MM.1S (cell line): Measurements from ENCODE around the gene CAMK4.

Experiments
- EZH2 ChIP-seq: fragments of 300-600 bp; sonication (generic); optimal IDR thresholded peaks from 2 replicates; pipeline ENCODE3; 2017; ENCODE audit warnings: low read depth, mild to moderate bottlenecking, antibody characterized with exemption, low read length, mixed read lengths
- EZH2phosphoT487 ChIP-seq: fragments of 300-600 bp; sonication (generic); IDR thresholded peaks from 2 replicates; pipeline ENCODE4 v1.6.1; 2018; ENCODE audit warnings: antibody characterized with exemption, low read length
- TF ChIP-seq, protein P1 (sequence below): fragments of 300-600 bp; sonication (generic); IDR thresholded peaks from 2 replicates; pipeline ENCODE4 v1.5.1; 2016; ENCODE audit warnings: antibody characterized with exemption, low read length, mixed read lengths

DNA sequence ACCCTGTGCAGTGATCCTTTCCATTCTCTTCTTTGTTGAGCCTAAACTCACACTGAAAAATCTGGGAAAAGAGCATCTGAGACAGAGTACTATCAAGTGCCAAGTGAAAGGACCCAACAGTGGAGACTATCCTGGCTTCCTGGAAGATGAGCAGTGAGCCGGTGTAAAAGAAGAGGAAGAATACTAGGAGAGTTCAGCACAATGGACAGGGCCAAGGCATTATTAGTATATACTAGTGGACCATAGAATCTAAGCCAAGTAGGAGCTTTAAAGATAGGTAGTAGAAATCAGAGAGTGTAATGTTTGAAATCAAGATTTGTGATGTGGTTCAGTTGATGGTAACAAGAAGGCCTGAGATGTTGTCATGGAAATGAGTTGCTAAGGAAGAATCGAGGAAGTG is 140.8 kb downstream of the CAMK4 start:
- TF ChIP-seq, protein P1, sequence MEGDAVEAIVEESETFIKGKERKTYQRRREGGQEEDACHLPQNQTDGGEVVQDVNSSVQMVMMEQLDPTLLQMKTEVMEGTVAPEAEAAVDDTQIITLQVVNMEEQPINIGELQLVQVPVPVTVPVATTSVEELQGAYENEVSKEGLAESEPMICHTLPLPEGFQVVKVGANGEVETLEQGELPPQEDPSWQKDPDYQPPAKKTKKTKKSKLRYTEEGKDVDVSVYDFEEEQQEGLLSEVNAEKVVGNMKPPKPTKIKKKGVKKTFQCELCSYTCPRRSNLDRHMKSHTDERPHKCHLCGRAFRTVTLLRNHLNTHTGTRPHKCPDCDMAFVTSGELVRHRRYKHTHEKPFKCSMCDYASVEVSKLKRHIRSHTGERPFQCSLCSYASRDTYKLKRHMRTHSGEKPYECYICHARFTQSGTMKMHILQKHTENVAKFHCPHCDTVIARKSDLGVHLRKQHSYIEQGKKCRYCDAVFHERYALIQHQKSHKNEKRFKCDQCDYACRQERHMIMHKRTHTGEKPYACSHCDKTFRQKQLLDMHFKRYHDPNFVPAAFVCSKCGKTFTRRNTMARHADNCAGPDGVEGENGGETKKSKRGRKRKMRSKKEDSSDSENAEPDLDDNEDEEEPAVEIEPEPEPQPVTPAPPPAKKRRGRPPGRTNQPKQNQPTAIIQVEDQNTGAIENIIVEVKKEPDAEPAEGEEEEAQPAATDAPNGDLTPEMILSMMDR = no peak
- no peak for TF ChIP-seq EZH2
- TF ChIP-seq EZH2phosphoT487 = no peak
